ENCODE data around the gene SEZ6.
A peak's percentile ranks its signal among the peaks of the same experiment; 100 is the strongest.

The SEZ6 gene

DNA sequence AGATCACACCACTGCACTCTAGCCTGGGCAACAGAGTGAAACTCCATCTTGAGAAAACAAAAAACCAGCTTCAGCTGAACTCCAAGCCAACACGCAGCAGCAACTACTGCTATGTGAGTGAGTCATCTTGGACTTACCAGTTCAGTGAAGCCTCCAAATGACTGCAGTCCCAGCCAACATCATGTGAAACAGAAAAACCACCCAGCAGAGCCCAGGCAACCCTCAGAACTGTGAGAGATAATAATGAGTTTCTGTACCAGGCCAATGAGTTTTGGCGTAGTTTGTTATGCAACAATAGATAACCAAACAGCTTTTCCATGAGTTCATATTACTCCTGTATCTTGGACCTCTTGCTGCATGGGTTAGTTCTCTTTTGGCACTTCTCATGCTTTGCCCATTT lies 77.8 kb downstream of the SEZ6 start:
- peak; percentile 73 for DNase-seq

DNA sequence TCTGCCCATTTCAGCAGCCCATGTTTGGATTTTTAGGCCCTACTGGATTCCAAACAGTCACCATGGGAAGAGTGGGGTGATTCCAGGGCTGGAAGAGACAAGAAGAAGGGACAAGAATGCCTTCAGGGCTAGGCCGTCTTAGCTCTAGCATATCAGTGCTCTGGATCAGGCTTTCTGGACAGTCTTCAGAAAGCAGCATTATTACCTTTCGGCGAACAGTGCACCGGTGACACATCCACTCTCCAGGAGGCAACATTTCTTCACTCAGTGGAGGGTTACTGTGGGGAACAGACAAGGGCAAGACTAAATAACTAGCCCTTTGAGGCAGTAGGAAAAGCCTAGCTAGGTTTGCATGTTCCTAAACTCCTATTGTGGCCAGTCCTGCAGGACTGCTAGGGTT lies 79.0 kb downstream of the SEZ6 start:
- DNase-seq = no peak

DNA sequence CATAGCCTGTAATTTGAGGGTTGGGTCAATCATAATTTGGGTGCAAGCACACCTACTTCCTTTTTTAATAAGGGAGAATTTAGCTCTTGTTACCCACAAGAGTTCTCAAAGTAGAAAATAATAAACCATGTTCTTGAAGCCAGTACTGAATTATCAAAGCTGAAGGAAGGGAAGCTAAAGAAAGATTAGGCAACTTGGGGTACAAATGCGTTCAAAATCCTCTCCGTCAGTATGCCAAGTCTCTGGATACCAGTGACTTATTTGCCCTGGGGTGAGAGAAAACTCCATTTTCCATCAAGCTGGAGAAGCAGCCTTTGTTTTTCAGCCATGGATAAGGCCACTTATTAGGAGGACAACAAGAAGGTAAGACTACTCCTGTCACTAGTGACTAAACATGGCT lies 79.5 kb downstream of the SEZ6 start:
- no peak for DNase-seq

DNA sequence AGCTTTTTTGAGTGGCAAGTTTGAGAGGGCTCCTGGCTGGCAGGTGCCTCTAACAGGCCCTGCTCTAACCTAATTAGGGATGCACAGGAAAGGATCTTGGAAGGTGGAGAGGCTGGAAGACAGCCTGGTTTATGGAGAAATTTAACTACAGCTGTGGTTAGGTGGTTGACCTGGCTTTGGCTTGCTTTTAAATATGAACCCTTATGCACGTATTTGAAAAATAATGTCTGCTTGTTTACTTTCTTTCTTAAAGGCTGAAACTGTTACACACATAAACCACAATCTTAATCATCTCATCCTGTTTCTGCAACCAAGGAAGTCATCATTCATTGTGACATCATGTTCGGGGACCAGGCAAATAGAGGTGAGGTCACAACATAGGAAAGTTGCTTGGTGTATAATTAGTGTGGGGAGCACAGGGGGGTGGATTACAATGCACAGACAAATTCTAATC lies 79.9 kb downstream of the SEZ6 start:
- DNase-seq = peak; percentile 86

DNA sequence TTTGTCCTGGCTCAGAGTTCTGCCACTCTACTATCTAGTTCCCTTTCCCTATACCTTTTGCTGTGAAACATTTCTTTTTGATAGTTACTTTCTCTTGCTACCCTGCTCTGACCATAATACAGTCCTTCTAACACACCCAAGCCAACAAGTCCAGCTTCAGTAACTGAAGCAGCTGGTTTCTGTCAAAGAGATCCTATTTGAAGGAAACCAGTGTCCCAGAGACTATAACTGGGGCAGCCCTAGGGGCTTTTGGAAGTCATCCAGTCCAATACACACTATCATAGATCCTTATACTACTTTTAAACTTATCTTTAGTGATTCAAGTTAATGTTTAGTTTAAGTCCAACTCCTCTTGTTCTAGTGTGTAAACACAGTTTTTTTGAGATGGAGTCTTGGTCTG lies 85.6 kb downstream of the SEZ6 start:
- DNase-seq = no peak

DNA sequence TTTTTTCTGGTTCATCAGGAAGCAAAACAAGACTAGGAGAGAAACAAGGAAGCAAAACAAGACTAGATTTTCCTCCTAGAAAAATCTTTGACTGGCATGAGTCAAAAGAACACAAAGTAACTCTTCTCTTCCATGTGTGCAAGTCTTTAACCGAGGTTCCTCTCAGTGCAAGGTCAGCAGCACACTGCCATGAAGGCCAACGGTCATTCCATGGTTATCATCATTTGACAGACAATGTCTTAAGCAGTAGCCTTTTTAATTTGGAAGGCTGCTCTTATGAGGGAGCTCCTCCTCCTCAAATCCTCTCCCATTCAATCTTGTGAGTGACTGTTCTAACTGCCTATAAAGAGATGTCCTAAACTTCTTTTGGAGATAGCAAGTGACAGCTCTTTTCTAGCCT lies 87.5 kb downstream of the SEZ6 start:
- DNase-seq = no peak

DNA sequence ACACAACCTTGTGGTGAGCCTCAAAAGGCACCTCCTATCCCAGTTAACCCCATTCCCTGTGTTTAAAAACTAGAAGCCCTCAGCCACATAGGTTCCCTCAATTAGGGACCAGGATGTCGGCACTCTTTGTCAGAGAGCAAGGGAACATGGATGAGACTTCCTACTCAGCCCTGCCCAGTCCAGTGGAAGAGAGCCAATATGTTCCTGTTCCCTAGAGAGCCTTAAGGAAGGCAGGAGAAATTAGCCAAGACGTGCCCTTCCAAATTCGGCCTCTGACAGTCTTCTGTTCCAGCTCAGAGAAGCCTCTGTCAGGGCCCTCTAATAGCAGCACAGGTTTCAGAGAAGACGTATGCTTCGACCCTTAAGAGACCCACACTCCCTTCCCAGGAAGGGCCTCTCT lies 88.4 kb downstream of the SEZ6 start:
- no peak for DNase-seq

DNA sequence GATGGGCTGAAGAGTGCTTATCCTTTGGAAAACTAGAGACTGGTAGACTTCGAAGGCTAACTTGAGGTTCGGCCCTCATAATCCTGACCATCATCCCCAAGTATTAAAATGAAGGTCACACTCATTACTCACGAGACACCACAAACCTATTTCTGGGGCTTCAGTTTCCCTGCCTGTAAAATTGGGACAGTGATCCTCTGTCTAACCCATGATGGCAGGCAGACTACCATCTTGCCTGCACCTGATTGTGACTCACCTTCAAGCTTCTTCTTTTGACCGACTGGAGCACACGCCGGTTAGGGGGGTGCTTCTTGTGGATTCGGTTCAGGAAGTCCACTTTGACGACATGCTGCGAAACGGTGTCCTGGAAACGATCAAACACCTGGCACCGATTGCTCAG lies 88.8 kb downstream of the SEZ6 start:
- no peak for DNase-seq

DNA sequence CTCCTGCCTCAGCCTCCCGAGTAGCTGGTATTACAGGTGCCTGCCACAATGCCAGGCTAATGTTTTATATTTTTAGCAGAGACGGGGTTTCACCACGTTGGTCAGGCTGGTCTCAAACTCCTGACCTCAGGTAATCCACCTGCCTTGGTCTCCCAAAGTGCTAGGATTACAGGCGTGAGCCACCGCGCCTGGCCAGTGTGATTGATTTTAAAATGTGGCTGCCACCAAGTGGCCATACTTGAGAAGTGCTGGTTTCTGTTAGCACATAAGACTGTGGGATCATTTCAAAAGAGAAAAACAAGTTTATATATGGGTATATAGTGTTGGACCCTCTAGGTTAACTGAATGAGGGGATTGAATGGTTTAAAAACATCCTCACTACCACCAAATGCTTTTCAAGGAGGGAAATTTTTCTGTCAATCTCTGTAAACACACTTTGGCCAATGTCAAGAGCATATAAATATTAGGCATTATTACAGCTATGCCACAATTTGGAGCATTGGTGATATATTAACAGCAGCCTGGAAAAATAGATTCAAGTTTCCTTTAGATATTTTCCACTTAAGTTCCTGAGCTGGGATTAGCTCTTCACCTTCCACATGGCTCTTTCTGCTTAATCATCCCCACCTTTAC lies 89.4 kb downstream of the SEZ6 start:
- DNase-seq = peak; percentile 42

DNA sequence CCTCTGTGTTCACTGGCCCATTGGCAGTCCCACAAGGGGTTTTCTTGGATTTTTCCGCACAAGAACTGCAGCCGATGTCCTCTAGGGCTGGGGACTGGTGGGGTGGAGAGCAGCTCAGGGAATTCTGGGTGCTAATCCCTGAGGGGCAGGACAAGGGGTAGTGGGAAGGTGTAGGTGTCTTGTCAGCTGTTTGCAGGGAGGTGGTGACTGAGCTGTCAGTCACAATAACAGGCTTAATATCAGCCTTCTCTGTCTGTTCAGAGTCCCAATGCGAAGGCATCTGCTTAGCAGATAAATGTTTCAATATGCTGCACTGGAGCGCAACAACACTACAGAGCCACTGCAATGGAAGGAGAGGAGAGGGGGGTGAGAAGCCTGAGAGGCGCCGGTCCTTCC lies 92.9 kb downstream of the SEZ6 start:
- DNase-seq = no peak

DNA sequence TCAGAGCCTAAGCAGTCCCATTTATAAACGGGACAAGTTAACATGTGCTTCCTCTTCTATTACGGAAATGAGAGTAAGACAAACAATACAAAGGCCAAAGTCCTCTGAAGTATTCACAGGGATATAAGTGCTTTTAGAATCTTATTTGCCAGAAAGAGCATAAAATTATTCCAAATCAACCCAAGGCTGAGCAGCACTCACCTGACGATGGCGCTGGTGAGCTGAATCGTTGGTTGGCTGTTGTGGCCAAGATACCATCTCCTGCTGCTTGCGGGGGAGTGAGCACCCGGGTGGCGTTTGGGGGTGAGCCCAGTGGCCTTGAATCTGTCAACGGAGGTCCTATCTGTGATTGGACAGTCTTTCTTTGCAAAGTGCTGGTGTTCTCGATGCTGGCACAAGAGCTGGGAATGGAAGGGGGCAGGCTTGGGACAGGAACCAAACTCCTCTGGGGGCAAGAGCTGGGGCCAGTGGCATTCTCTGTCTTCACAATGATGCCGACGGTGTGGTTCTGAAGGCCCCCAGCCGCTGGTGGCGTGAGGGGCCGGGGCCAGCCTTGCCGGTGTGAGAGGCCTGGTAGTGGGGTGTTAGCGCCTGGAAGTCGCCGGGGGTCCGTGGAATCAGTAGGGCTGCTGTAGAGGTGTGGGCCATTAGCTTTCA lies 93.4 kb downstream of the SEZ6 start:
- DNase-seq = no peak

DNA sequence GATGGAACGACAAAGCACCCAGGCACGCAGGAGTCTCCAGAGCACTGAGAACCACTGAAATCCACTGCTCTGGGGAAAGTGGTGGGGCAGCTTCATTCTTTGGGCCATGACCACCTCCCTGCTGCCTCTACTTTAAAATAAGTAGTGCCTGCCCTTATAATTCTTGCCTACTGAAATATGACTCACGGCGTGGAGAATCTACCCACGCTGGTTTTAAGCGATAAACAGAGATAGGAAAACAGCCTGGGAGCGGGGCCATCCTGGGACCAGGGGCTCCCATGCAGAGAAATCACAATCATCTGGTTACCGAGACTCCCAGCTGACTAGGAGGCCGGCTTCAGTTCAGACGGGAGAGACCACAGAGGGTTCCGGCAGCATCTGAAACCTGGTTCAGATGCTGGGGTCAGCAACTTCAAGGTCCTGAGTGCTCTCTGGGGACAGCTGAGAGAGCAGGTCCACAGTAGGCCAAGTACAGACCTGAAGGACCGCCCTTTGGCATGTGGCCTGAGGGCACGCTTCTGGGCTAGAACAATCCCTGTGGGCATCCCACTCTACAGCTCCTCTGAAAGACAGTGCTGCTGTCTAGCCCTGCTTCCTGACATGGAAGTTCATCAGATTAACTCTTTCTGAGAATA lies 94.3 kb downstream of the SEZ6 start:
- DNase-seq = no peak

DNA sequence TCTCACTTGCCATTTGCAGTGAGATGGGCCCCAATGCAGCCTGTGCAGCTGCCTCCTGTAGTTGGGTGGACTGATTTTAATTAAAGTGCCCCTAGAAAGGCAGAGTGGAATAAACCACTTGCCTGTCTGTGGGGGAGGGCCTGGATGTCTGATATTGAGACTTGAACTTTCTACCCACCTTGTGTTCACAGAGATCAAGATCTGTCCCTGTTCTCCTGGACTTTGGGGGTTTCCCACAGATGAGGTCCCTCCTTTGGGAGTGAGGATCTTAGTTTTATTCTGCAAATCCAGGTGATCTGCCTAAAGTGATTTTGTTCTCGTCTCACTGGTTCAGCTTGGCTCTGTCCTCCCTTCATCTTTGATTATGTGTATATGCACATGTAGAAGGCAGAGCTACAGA lies 95.3 kb downstream of the SEZ6 start:
- no peak for DNase-seq

DNA sequence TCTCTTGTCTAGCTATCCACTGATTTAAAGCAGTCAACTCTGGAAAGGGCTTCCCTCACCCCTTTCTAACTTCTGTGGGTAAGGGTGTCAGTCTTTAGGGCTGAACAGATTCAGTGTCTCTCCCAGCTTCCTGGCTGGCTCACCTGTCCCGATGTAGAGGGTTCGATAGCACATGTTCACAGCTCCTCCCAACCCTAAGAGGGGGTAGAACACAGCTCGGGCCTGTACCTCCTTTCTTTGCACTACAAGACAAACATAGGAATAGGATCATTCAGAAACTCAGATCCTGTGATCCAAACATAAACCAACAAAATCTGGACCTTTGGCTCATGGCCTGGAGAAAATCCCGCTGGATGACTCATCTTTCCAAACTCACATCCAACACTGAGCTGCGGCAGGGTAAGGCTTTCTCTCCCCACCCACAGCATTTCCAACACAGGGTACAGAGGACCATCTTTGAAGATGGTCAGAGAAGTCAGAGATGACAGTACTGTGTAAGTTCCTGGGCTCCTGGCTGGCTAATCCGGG lies 97.1 kb downstream of the SEZ6 start:
- no peak for DNase-seq

DNA sequence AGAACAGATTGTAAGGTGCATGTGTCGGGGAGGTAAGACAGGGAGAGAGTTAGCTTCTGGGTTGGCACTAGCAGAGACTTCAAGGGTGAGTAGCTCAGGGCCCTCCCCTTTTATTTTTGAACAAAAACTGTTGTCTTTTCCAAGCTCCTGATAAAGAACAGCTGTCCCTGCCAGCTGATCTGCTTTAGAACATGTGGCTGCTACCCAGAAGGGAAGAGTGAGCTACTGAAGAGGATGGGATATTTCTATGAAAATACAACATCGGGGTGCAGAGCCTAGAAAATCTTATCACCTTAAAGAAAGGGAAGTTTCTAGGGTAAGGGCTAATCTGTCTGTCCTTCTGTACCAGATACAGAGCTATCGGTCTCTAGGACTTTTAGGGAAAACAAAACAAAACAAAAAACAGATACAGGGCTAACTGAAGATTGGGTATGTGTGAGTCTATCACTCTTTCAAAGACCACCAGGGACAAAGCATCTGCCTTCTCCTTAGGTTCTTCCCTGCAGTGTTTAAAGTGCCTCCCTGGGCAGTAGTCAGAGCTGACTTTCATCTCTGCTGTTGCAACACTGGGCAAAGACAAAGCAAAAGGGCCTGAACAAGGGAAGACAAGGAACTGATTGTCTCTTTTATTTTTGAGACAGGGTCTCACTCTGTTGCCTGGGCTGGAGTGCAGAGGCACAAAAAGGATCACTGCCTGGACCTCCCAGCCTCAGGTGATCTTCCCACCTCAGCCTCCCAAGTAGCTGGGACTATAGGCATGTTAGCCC lies 97.9 kb downstream of the SEZ6 start:
- DNase-seq = no peak

DNA sequence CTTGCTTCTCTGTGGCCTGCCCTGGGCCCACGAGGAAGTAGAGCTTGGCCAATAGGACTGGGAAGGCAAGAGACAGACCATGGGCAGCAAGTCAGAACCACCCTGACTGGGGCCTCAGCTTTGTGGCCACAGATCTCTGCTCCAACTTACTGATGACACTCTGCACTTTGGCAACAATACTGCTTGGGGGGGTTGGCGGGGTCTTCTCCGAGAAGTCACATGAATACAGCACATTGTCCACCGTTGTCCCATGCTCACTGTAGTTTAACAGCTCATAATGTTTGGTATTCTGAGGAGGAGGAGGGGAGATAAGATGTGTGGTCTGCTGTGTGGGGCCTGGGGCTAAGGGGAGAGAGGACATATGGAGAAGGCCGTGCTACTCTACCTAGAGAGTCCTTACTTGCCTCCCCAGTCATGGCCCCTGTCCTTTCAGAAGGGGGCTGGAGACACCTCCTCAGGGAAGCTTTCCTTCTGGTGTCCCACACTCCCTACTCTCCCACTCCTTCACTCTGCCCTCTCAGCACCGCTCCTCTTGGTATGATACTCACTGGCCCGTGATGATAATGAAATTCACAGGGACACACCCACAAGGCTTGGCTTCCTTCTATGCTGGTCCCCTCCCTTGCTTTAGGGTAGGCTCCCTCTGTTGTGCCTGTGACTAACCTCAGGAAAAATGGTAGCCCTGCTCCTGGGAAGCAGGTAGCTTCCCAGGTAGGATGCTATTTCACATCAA lies 99.0 kb downstream of the SEZ6 start:
- no peak for DNase-seq

DNA sequence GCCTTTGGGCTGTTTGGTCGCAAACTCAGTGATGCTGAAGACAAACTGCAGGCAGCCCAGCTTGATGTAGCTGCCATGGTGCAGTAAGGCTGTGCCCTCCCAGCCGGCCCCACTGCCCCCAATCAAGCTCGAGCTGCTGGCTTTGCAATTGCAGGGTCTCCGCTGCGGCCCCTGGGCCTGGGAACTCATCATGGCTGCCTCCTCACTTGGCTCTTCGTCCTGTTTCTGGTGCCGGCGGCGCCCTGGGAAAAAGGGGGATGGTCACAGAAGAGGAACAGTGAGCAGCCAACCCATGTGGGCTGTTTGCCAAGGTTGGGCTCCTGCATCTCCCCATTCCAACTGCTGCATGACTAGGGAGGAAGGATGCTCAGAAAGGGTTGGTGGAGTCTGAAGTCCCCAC lies 99.6 kb downstream of the SEZ6 start:
- no peak for DNase-seq
